KMS-11 (cell line): Measurements from ENCODE around the gene ZDHHC22.

ENCODE experiments used
- H2AFZ ChIP-seq: fragments of 200-600 bp; sonication (generic); 2 replicates; pipeline ENCODE4 v1.6.1; 2016; ENCODE audit warnings: antibody characterized with exemption, mixed run types, low read depth
- H3K27ac ChIP-seq: fragments of 200-600 bp; sonication (generic); 2 replicates; pipeline ENCODE4 v1.6.1; 2016; ENCODE audit warnings: mild to moderate bottlenecking, mixed run types
- H3K27me3 ChIP-seq: fragments of 200-600 bp; sonication (generic); 2 replicates; pipeline ENCODE4 v1.6.1; 2017; ENCODE audit warnings: mild to moderate bottlenecking, low read depth, mixed run types, moderate library complexity; ENCODE audit not compliant: insufficient read depth
- H3K36me3 ChIP-seq: fragments of 200-600 bp; sonication (generic); 2 replicates; pipeline ENCODE4 v1.6.1; 2017; ENCODE audit warnings: mild to moderate bottlenecking, mixed run types; ENCODE audit not compliant: insufficient read depth
- H3K4me1 ChIP-seq: fragments of 200-600 bp; sonication (generic); 2 replicates; pipeline ENCODE4 v1.6.1; 2016; ENCODE audit warnings: mild to moderate bottlenecking, low read depth, mixed run types; ENCODE audit not compliant: poor library complexity, severe bottlenecking
- H3K4me2 ChIP-seq: fragments of 200-600 bp; sonication (generic); 2 replicates; pipeline ENCODE4 v1.7.0; 2016; ENCODE audit warnings: mild to moderate bottlenecking, mixed run types
- H3K4me3 ChIP-seq: fragments of 200-600 bp; sonication (generic); IDR thresholded peaks from 2 replicates; pipeline ENCODE4 v1.6.1; 2017; ENCODE audit warnings: low read depth, low read length, mixed read lengths; ENCODE audit not compliant: insufficient read depth
- H3K79me2 ChIP-seq: fragments of 200-600 bp; sonication (generic); 2 replicates; pipeline ENCODE4 v1.6.1; 2016; ENCODE audit warnings: low read depth, mixed run types; ENCODE audit not compliant: insufficient read depth
- H3K9ac ChIP-seq: fragments of 200-600 bp; sonication (generic); 2 replicates; pipeline ENCODE4 v1.6.1; 2016; ENCODE audit warnings: mild to moderate bottlenecking, mixed run types
- H4K20me1 ChIP-seq: fragments of 200-600 bp; sonication (generic); 2 replicates; pipeline ENCODE4 v1.6.1; 2016; ENCODE audit warnings: mild to moderate bottlenecking, mixed run types; ENCODE audit not compliant: insufficient read depth
- CTCF ChIP-seq: fragments of 200-600 bp; sonication (generic); conservative IDR thresholded peaks from 2 replicates; pipeline ENCODE4 v1.6.1; 2017; ENCODE audit warnings: low read depth, mild to moderate bottlenecking, antibody characterized with exemption, low read length, moderate library complexity, mixed read lengths

ZDHHC22 gene

DNA sequence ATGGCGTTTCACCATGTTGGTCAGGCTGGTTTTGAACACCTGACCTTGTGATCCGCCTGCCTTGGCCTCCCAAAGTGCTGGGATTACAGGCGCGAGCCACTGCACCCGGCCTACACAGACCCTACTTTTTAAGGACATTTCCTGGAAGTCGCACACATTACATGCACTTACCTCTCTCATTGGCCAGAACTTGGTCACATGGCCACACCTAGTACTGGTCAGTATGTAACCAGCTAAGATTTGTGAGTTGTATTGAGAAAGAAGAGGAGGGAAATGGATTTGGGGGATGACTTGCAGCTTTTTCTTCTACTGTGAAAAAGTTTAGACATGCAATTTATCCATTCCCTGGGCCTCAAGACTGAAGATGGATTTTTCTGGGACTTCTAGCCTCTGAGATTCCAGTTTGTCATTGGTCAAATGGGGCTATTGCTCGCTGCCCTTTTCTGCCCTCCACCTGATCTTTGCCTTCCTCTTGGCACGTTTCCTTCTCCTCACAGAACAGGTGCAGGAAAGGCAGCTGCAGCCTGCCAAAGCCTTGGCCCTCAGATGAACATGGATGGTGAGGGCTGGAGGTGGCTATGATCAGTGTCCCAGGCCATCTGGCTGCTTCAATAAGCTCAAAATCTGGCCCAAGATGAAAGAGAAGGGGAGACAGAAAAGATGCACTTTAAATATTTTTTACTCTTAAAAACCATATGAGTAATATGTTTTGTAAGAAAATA lies 7.1 kb upstream of the ZDHHC22 start:
- Histone ChIP-seq H2AFZ (no peak overlapping the region), H3K27me3 (no peaks in the 10 kb centered on the region), H4K20me1 (no peaks in the 10 kb centered on the region), H3K27ac (no peak overlapping the region), H3K4me2 (no peak overlapping the region), H3K79me2 (no peaks in the 10 kb centered on the region), H3K4me3 (no peak overlapping the region), H3K36me3 (no peaks in the 10 kb centered on the region), H3K9ac (no peak overlapping the region), H3K4me1 (peaks cover 4% of the 10 kb centered on the region)
- no peak for TF ChIP-seq CTCF

GRCh38 chr14:77145975-77146740 lies 4.6 kb upstream of the ZDHHC22 start:
- no peak overlapping the region for H3K9ac ChIP-seq
- no peak overlapping the region for H3K4me2 ChIP-seq
- no peaks in the 10 kb centered on the region for H3K79me2 ChIP-seq
- no peaks in the 10 kb centered on the region for H3K27me3 ChIP-seq
- no peak overlapping the region for H3K27ac ChIP-seq
- peaks cover under 1% of the 10 kb centered on the region for H3K4me1 ChIP-seq
- no peak overlapping the region for H3K4me3 ChIP-seq
- no peaks in the 10 kb centered on the region for H4K20me1 ChIP-seq
- no peak overlapping the region for H2AFZ ChIP-seq
- no peaks in the 10 kb centered on the region for H3K36me3 ChIP-seq
- TF ChIP-seq CTCF, result no peak

- no peak overlapping the region for H2AFZ ChIP-seq
- TF ChIP-seq CTCF, result no peak
- no peaks in the 10 kb centered on the region for H4K20me1 ChIP-seq
- H3K9ac ChIP-seq, result no peak overlapping the region
- no peak overlapping the region for H3K4me2 ChIP-seq
- no peaks in the 10 kb centered on the region for H3K36me3 ChIP-seq
- no peak overlapping the region for H3K4me3 ChIP-seq
- H3K27me3 ChIP-seq, result no peaks in the 10 kb centered on the region
- no peaks in the 10 kb centered on the region for H3K79me2 ChIP-seq
- H3K4me1 ChIP-seq, result no peaks in the 10 kb centered on the region
- no peak overlapping the region for H3K27ac ChIP-seq
Measured at GRCh38 chr14:77144412-77145115, 3.0 kb upstream of the ZDHHC22 start.

- Histone ChIP-seq H4K20me1 (no peaks in the 10 kb centered on the region), H3K27ac (no peak overlapping the region), H3K9ac (no peak overlapping the region), H3K79me2 (no peaks in the 10 kb centered on the region), H3K4me1 (no peaks in the 10 kb centered on the region), H3K36me3 (no peaks in the 10 kb centered on the region), H3K4me3 (no peak overlapping the region), H3K27me3 (no peaks in the 10 kb centered on the region; the same call in 1 of the 2 replicates), H3K4me2 (no peak overlapping the region), H2AFZ (no peak overlapping the region)
- no peak for TF ChIP-seq CTCF
Measured at GRCh38 chr14:77143071-77143470, 1.5 kb upstream of the ZDHHC22 start.
